ENCODE results near the gene ZFHX2. TPM values are rescaled to one million over a fixed set of nuclear protein-coding genes. Genes with fewer than 3 reads are reported as not detected.

The ZFHX2 gene
- polyA plus RNA-seq, 1 donor from 2014 or later: 0.72 TPM

DNA sequence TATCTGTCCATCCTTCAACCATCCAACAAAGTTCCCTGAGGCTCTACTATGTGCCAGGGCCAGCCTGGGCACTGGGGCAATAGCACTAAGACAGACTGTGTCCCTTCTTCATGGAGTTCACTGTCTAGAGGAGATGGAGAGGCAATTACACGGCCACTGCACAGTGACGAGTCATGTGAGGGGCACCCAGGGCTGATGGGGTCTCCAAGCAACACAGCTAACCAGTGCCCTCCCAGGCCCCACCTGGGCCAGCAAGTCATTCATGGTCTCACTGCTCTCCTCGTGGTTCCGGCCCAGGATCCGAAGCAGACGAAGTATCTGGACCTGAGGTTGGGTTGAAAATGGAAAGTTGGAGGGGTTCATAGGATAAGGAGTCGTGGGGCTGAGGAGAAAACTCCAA is 13.3 kb upstream of the ZFHX2 start:
- TF ChIP-seq POLR2AphosphoS5 (IDR thresholded peaks at IDR 0.05): no peak
- TF ChIP-seq EP300 (conservative IDR thresholded peaks at IDR 0.05; ENCODE audit: poor library complexity, severe bottlenecking): no peak
- no peak for TF ChIP-seq MXI1 (conservative IDR thresholded peaks at IDR 0.05; ENCODE audit: poor library complexity, severe bottlenecking)
- TF ChIP-seq RAD21 (conservative IDR thresholded peaks at IDR 0.05): no peak
- TF ChIP-seq, protein P1, sequence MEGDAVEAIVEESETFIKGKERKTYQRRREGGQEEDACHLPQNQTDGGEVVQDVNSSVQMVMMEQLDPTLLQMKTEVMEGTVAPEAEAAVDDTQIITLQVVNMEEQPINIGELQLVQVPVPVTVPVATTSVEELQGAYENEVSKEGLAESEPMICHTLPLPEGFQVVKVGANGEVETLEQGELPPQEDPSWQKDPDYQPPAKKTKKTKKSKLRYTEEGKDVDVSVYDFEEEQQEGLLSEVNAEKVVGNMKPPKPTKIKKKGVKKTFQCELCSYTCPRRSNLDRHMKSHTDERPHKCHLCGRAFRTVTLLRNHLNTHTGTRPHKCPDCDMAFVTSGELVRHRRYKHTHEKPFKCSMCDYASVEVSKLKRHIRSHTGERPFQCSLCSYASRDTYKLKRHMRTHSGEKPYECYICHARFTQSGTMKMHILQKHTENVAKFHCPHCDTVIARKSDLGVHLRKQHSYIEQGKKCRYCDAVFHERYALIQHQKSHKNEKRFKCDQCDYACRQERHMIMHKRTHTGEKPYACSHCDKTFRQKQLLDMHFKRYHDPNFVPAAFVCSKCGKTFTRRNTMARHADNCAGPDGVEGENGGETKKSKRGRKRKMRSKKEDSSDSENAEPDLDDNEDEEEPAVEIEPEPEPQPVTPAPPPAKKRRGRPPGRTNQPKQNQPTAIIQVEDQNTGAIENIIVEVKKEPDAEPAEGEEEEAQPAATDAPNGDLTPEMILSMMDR (IDR thresholded peaks at IDR 0.05; ENCODE audit: poor library complexity, severe bottlenecking): no peak
- TF ChIP-seq EZH2 (IDR thresholded peaks at IDR 0.05; ENCODE audit: borderline replicate concordance, insufficient read depth, low read length, poor library complexity, severe bottlenecking): no peak
- no peak for TF ChIP-seq REST (IDR thresholded peaks at IDR 0.05; ENCODE audit: borderline replicate concordance)
- no peak for TF ChIP-seq SMC3 (conservative IDR thresholded peaks at IDR 0.05; ENCODE audit: poor library complexity)
- TF ChIP-seq TAF1 (IDR thresholded peaks at IDR 0.05; ENCODE audit: low read depth): no peak
- Histone ChIP-seq H3K79me2 (replicated peaks; ENCODE audit: insufficient read depth, low read length) (no peaks in the 10 kb centered on the region), H2AFZ (ENCODE audit: low read depth, low read length) (no peak overlapping the region), H4K20me1 (ENCODE audit: insufficient read depth) (no peaks in the 10 kb centered on the region), H3K27me3 (ENCODE audit: insufficient read depth, low read depth, low read length) (no peaks in the 10 kb centered on the region), H3K4me3 (ENCODE audit: low read length) (no peak overlapping the region), H3K9me2 (ENCODE audit: insufficient read depth, low read length) (no peaks in the 10 kb centered on the region), H3K36me3 (ENCODE audit: insufficient read depth, low read length) (no peaks in the 10 kb centered on the region), H3K9ac (ENCODE audit: low read length) (no peak overlapping the region), H3F3A (ENCODE audit: insufficient read depth, low read length, poor library complexity, severe bottlenecking) (no peaks in the 10 kb centered on the region), H3K9me3 (ENCODE audit: low read length) (no peaks in the 10 kb centered on the region), H3K4me2 (ENCODE audit: low read length) (no peak overlapping the region), H3K27ac (ENCODE audit: low read length) (no peak overlapping the region)

- Histone ChIP-seq H3K4me3 (ENCODE audit: low read length) (no peak overlapping the region), H3K27me3 (ENCODE audit: insufficient read depth, low read depth, low read length) (no peaks in the 10 kb centered on the region), H3K9me3 (ENCODE audit: low read length) (no peaks in the 10 kb centered on the region), H3K36me3 (ENCODE audit: insufficient read depth, low read length) (no peaks in the 10 kb centered on the region), H3K27ac (ENCODE audit: low read length) (no peak overlapping the region), H3K9me2 (ENCODE audit: insufficient read depth, low read length) (no peaks in the 10 kb centered on the region), H3F3A (ENCODE audit: insufficient read depth, low read length, poor library complexity, severe bottlenecking) (no peaks in the 10 kb centered on the region), H2AFZ (ENCODE audit: low read depth, low read length) (no peak overlapping the region), H3K4me2 (ENCODE audit: low read length) (no peak overlapping the region), H4K20me1 (ENCODE audit: insufficient read depth) (no peaks in the 10 kb centered on the region), H3K9ac (ENCODE audit: low read length) (no peak overlapping the region), H3K79me2 (replicated peaks; ENCODE audit: insufficient read depth, low read length) (no peaks in the 10 kb centered on the region)
- TF ChIP-seq, protein P1 (IDR thresholded peaks at IDR 0.05; ENCODE audit: poor library complexity, severe bottlenecking): no peak
- TF ChIP-seq EZH2 (IDR thresholded peaks at IDR 0.05; ENCODE audit: borderline replicate concordance, insufficient read depth, low read length, poor library complexity, severe bottlenecking) (no peak), TAF1 (IDR thresholded peaks at IDR 0.05; ENCODE audit: low read depth) (peak; percentile 1)
Measured at GRCh38 chr14:23564181-23564812, 12.7 kb upstream of the ZFHX2 start.
